Measurements from ENCODE around the gene RFFL. TPM values are rescaled to one million over a fixed set of nuclear protein-coding genes. Genes with fewer than 3 reads are reported as not detected.

RFFL gene
- total RNA-seq, 1 experiment from 2014 or later: 30.3 TPM

GRCh38 chr17:35006961-35007360 lies 56.5 kb downstream of the RFFL start:
- H3K9me3 Mint-ChIP-seq: no peaks in the 10 kb centered on the region
- ChIA-PET CTCF (no interaction called here), POLR2A (no interaction called here)
- DNase-seq (ENCODE audit: low spot score) (no peak), ATAC-seq (no peak)
- TF ChIP-seq ETV6 (CRISPR knock-in tag; IDR thresholded peaks at IDR 0.05): no peak
- no peak for TF ChIP-seq ZNF281 (CRISPR knock-in tag; IDR thresholded peaks at IDR 0.05)
- TF ChIP-seq CDX4 (CRISPR knock-in tag; IDR thresholded peaks at IDR 0.05; ENCODE audit: borderline replicate concordance): no peak
- no peak for TF ChIP-seq FOXJ3 (CRISPR knock-in tag; IDR thresholded peaks at IDR 0.05; ENCODE audit: borderline replicate concordance)
- TF ChIP-seq CBFB (CRISPR knock-in tag; IDR thresholded peaks at IDR 0.05; ENCODE audit: low read depth): no peak
- no peak for TF ChIP-seq ZNF138 (CRISPR knock-in tag; conservative IDR thresholded peaks at IDR 0.05)
- no peak for TF ChIP-seq ZNF425 (CRISPR knock-in tag; conservative IDR thresholded peaks at IDR 0.05)
- H3K4me3 Mint-ChIP-seq: no peak overlapping the region
- H3K27ac Mint-ChIP-seq: peak overlapping the region; percentile 45; the same call in 1 of the 2 replicates
- H3K36me3 Mint-ChIP-seq: peaks cover 46% of the 10 kb centered on the region
- H3K27me3 Mint-ChIP-seq (ENCODE audit: low read depth): no peaks in the 10 kb centered on the region
- H3K4me1 Mint-ChIP-seq: peaks cover 13% of the 10 kb centered on the region

GRCh38 chr17:35006345-35006744 lies 57.2 kb downstream of the RFFL start:
- DNase-seq (ENCODE audit: low spot score) (no peak), ATAC-seq (no peak)
- Mint-ChIP-seq H3K4me1 (peaks cover 7% of the 10 kb centered on the region), H3K27me3 (ENCODE audit: low read depth) (no peaks in the 10 kb centered on the region), H3K27ac (no peak overlapping the region), H3K4me3 (no peak overlapping the region), H3K36me3 (peaks cover 49% of the 10 kb centered on the region), H3K9me3 (no peaks in the 10 kb centered on the region)
- TF ChIP-seq ERG (CRISPR knock-in tag; IDR thresholded peaks at IDR 0.05): no peak
- TF ChIP-seq ZNF425 (CRISPR knock-in tag; conservative IDR thresholded peaks at IDR 0.05): no peak
- ChIA-PET POLR2A (no interaction called here), CTCF (interaction anchor here (1.7 to 2.6 kb wide), 2 partner anchors 84 to 113 kb away, joined by 4 to 8 read pairs; partner anchors contain the start of gene RAD51D)

- H3K27me3 Mint-ChIP-seq (ENCODE audit: low read depth): no peaks in the 10 kb centered on the region
- no peaks in the 10 kb centered on the region for H3K4me1 Mint-ChIP-seq
- ATAC-seq (no peak), DNase-seq (ENCODE audit: low spot score) (no peak)
- ChIA-PET POLR2A (no interaction called here), CTCF (interaction anchor here (2.6 kb wide), 1 partner anchor 116 kb away, joined by 8 read pairs; the partner anchor contains the start of gene RAD51D)
- H3K9me3 Mint-ChIP-seq: no peaks in the 10 kb centered on the region
- H3K36me3 Mint-ChIP-seq: peaks cover 68% of the 10 kb centered on the region
- no peak for TF ChIP-seq GABPB1 (CRISPR knock-in tag; IDR thresholded peaks at IDR 0.05)
- no peak overlapping the region for H3K4me3 Mint-ChIP-seq
- no peak overlapping the region for H3K27ac Mint-ChIP-seq
These were observed 59.7 kb downstream of the RFFL start for GRCh38 chr17:35003778-35004177.

Data from WTC11 (cell line).